ENCODE results near the gene MAGI2.

GRCh38 chr7:79341902-79342301 is 111.6 kb downstream of the MAGI2 start:
- TF ChIP-seq EP300 (IDR thresholded peaks at IDR 0.05) (no peak), CTCF (IDR thresholded peaks at IDR 0.05) (no peak)

All from suprapubic skin (tissue), 3 donors.